ENCODE results near the gene ALOXE3. TPM values are rescaled to one million over a fixed set of nuclear protein-coding genes. Genes with fewer than 3 reads are reported as not detected.
A peak's percentile ranks its signal among the peaks of the same experiment; 100 is the strongest.
"Not testable (repeated sequence)": the region's sequence is repeated elsewhere in the genome, so short reads cannot be mapped to it uniquely, and the experiment has no call there.

The ALOXE3 gene
- total and polyA plus RNA-seq, 5 experiments from 2014 or later = 0.13 to 0.52 (median 0.18) TPM; not detected in 2

GRCh38 chr17:8082292-8082691 is 36.0 kb downstream of the ALOXE3 start:
- Mint-ChIP-seq H3K9me3 (no peaks in the 10 kb centered on the region), H3K4me1 (peaks cover 14 to 18% (median 16%) of the 10 kb centered on the region in 4 donors), H3K27ac (no peak overlapping the region), H3K4me3 (no peak overlapping the region), H3K36me3 (peaks cover 0 to 5% (median 0%) of the 10 kb centered on the region in 3 donors), H3K27me3 (peaks cover 0 to 11% (median 5%) of the 10 kb centered on the region in 5 donors)
- no peak for DNase-seq
- no peak for ATAC-seq
- POLR2A ChIA-PET = no interaction called here

GRCh38 chr17:8081876-8082275 is 36.4 kb downstream of the ALOXE3 start:
- DNase-seq (no peak), ATAC-seq (no peak)
- Mint-ChIP-seq H3K27ac (no peak overlapping the region), H3K9me3 (no peaks in the 10 kb centered on the region), H3K36me3 (peaks cover 0 to 5% (median 0%) of the 10 kb centered on the region in 3 donors), H3K27me3 (peaks cover 0 to 7% (median 4%) of the 10 kb centered on the region in 5 donors), H3K4me3 (peak overlapping the region in 1 of 10 donors; percentile 36), H3K4me1 (peaks cover 15 to 18% (median 16%) of the 10 kb centered on the region in 4 donors)
- POLR2A ChIA-PET = no interaction called here

GRCh38 chr17:8080799-8081219 is 37.5 kb downstream of the ALOXE3 start:
- no peaks in the 10 kb centered on the region for H3K9me3 Mint-ChIP-seq
- no peak overlapping the region for H3K27ac Mint-ChIP-seq
- H3K4me3 Mint-ChIP-seq = peak overlapping the region in 7 of 10 donors; percentile 16 to 93 (median 38)
- POLR2A ChIA-PET = no interaction called here
- peak in 1 of 10 donors; percentile 44 for DNase-seq
- ATAC-seq = no peak
- peaks cover 0 to 5% (median 0%) of the 10 kb centered on the region in 3 donors for H3K36me3 Mint-ChIP-seq
- H3K27me3 Mint-ChIP-seq = no peaks in the 10 kb centered on the region
- H3K4me1 Mint-ChIP-seq = peaks cover 15 to 18% (median 16%) of the 10 kb centered on the region in 4 donors

GRCh38 chr17:8080208-8080798 is 38.0 kb downstream of the ALOXE3 start:
- Mint-ChIP-seq H3K9me3 (no peaks in the 10 kb centered on the region), H3K4me3 (peak overlapping the region; percentile 85 to 95 (median 90)), H3K4me1 (peaks cover 15 to 18% (median 16%) of the 10 kb centered on the region in 4 donors), H3K36me3 (peaks cover 0 to 5% (median 0%) of the 10 kb centered on the region in 3 donors), H3K27me3 (peaks cover 0 to 2% (median 0%) of the 10 kb centered on the region in 5 donors), H3K27ac (peak overlapping the region in 4 of 10 donors; percentile 25 to 93 (median 74))
- DNase-seq (peak in 1 of 10 donors; percentile 52), ATAC-seq (no peak)
- POLR2A ChIA-PET = interaction anchor here (0.6 to 1.8 kb wide), 5 partner anchors 11 to 594 kb away, joined by 3 to 15 read pairs (median 5); no protein-coding TSS in a partner anchor

GRCh38 chr17:8079291-8080207 is 38.8 kb downstream of the ALOXE3 start:
- POLR2A ChIA-PET = interaction anchor here (0.6 to 1.8 kb wide), 17 partner anchors 10 to 594 kb away, joined by 3 to 15 read pairs (median 4); partner anchors contain the start of genes RNF227 and SLC25A35
- DNase-seq (peak; percentile 72 to 90 (median 80)), ATAC-seq (peak; percentile 87 to 91)
- H3K27me3 Mint-ChIP-seq = peaks cover 0 to 10% (median 6%) of the 10 kb centered on the region in 5 donors
- peak overlapping the region in 9 of 10 donors; percentile 56 to 93 (median 85) for H3K27ac Mint-ChIP-seq
- peak overlapping the region; percentile 85 to 95 (median 90) for H3K4me3 Mint-ChIP-seq
- no peaks in the 10 kb centered on the region for H3K9me3 Mint-ChIP-seq
- H3K36me3 Mint-ChIP-seq = peaks cover 0 to 5% (median 0%) of the 10 kb centered on the region in 3 donors
- H3K4me1 Mint-ChIP-seq = peaks cover 18 to 20% (median 18%) of the 10 kb centered on the region in 4 donors

- DNase-seq, H3K36me3 Mint-ChIP-seq, POLR2A ChIA-PET, H3K9me3 Mint-ChIP-seq, ATAC-seq, H3K27ac Mint-ChIP-seq: not testable (repeated sequence)
- Mint-ChIP-seq H3K4me1 (peaks cover 23 to 35% (median 34%) of the 10 kb centered on the region in 4 donors), H3K4me3 (peak overlapping the region in 3 of 10 donors; percentile 30 to 57 (median 39)), H3K27me3 (peaks cover 0 to 26% (median 17%) of the 10 kb centered on the region in 5 donors)
Measured at GRCh38 chr17:8077939-8078338, 40.4 kb downstream of the ALOXE3 start.

- no peak for ATAC-seq
- Mint-ChIP-seq H3K4me3 (peak overlapping the region in 1 of 10 donors; percentile 51), H3K27me3 (peaks cover 2 to 39% (median 24%) of the 10 kb centered on the region in 5 donors), H3K27ac (no peak overlapping the region), H3K36me3 (peaks cover 0 to 3% (median 0%) of the 10 kb centered on the region in 3 donors), H3K9me3 (no peaks in the 10 kb centered on the region), H3K4me1 (peaks cover 27 to 46% (median 44%) of the 10 kb centered on the region in 4 donors)
- POLR2A ChIA-PET = interaction anchor here (1.2 kb wide), 2 partner anchors 14 to 79 kb away, joined by 3 read pairs; no protein-coding TSS in a partner anchor
- DNase-seq = peak in 1 of 10 donors; percentile 57
Measured at GRCh38 chr17:8076502-8077266, 41.6 kb downstream of the ALOXE3 start.

- H3K27me3 Mint-ChIP-seq = peaks cover 2 to 48% (median 26%) of the 10 kb centered on the region in 5 donors
- peak overlapping the region in 2 of 10 donors; percentile 59 to 70 for H3K27ac Mint-ChIP-seq
- H3K36me3 Mint-ChIP-seq = no peaks in the 10 kb centered on the region
- DNase-seq (peak in 1 of 10 donors; percentile 59), ATAC-seq (no peak)
- H3K4me1 Mint-ChIP-seq = peaks cover 25 to 46% (median 42%) of the 10 kb centered on the region in 4 donors
- POLR2A ChIA-PET = interaction anchor here (1.0 to 1.2 kb wide), 3 partner anchors 15 to 80 kb away, joined by 3 read pairs; no protein-coding TSS in a partner anchor
- no peak overlapping the region for H3K4me3 Mint-ChIP-seq
- no peaks in the 10 kb centered on the region for H3K9me3 Mint-ChIP-seq
Measured at GRCh38 chr17:8075574-8076342, 42.6 kb downstream of the ALOXE3 start.

- peaks cover 25 to 42% (median 37%) of the 10 kb centered on the region in 4 donors for H3K4me1 Mint-ChIP-seq
- DNase-seq (no peak), ATAC-seq (no peak)
- H3K27me3 Mint-ChIP-seq = peaks cover 6 to 50% (median 31%) of the 10 kb centered on the region in 5 donors
- no peaks in the 10 kb centered on the region for H3K36me3 Mint-ChIP-seq
- H3K4me3 Mint-ChIP-seq = peak overlapping the region in 4 of 10 donors; percentile 4 to 77 (median 20)
- no peaks in the 10 kb centered on the region for H3K9me3 Mint-ChIP-seq
- H3K27ac Mint-ChIP-seq = peak overlapping the region in 2 of 10 donors; percentile 26 to 79
- POLR2A ChIA-PET = interaction anchor here (1.0 to 1.2 kb wide), 3 partner anchors 35 to 81 kb away, joined by 3 read pairs; no protein-coding TSS in a partner anchor
Measured at GRCh38 chr17:8075081-8075480, 43.2 kb downstream of the ALOXE3 start.

GRCh38 chr17:8074554-8074953 is 43.8 kb downstream of the ALOXE3 start:
- peak overlapping the region in 4 of 10 donors; percentile 4 to 77 (median 44) for H3K4me3 Mint-ChIP-seq
- POLR2A ChIA-PET = interaction anchor here (0.6 to 1.2 kb wide), 6 partner anchors 19 to 389 kb away, joined by 3 to 5 read pairs (median 3); no protein-coding TSS in a partner anchor
- peaks cover 6 to 50% (median 31%) of the 10 kb centered on the region in 5 donors for H3K27me3 Mint-ChIP-seq
- H3K27ac Mint-ChIP-seq = peak overlapping the region in 2 of 10 donors; percentile 61 to 79
- ATAC-seq (no peak), DNase-seq (no peak)
- H3K4me1 Mint-ChIP-seq = peaks cover 21 to 37% (median 33%) of the 10 kb centered on the region in 4 donors
- H3K36me3 Mint-ChIP-seq = no peaks in the 10 kb centered on the region
- H3K9me3 Mint-ChIP-seq = no peaks in the 10 kb centered on the region

Data from naive thymus-derived CD8-positive, alpha-beta T cell (primary cell).